Inflammatory macrophage treated with lipopolysaccharide for 4 hours (primary cell): ENCODE results near the gene DOCK8.

Experiments
- DNase-seq: peaks from one replicate; pipeline ENCODE4 v3.0.0-alpha.2; 2020

The DOCK8 gene

GRCh38 chr9:270657-271237 lies 56.1 kb downstream of the DOCK8 start:
- DNase-seq, result no peak

DNA sequence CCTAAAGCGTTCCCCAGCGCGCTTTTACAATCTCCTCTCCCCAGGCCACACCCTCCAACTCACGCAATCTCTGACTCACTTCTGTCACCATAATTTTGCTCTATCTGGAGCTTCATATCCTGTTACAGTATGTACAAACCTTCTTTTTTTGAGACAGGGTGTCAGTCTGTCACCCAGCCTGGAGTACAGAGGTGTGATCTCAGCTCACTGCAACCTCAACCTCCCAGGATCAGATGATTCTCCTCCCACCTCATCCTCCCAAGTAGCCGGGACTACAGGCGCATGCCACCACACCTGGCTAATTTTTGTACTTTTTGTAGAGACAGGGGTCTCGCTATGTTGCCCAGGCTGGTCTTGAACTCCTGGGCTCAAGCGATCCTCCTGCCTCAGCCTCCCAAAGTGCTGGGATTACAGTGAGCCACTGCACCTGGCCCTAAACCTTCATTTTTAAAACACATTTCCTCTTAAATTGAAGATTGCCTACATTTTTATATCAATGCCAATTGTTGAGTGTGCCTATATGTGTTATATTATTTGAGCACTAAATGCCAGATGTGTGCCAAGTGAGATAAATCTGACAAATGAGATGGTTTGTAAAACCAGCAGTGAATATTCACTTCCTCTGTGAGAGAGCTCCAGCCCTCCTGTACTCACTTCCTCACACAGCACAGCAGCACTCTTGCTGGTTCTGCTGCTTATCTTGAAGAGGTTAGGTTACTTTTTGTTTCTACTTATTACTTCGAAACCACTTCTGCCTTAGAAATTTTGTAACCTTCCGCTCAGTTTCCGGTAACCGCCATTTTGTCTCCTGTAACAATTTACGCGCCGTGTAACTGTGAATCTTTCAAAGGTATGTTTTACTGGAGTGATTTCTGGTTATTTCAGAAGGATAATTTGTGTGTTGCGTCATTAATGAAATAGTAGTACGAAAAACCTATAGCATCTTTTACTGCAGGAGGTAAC lies 57.9 kb downstream of the DOCK8 start:
- peak; percentile 94 for DNase-seq

DNA sequence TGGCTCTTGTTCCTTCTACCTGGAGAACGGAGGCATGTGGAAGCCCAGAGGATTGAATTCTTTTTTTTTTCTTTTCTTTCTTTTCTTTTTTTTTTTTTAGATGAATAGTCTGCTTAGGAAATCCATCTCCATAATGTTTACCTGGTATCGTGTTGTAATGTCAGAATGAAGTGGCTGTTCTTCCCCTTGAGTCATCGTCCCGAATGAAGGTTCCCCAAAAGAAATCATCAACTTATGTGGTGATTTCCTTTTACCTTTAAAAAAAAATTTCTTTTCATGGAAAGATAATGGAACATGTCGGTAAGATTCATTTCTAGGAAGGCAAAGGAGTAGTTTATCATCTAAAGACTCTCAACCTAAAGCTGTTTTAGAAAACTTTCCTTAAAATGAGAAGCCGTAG lies 59.7 kb downstream of the DOCK8 start:
- DNase-seq, result no peak

DNA sequence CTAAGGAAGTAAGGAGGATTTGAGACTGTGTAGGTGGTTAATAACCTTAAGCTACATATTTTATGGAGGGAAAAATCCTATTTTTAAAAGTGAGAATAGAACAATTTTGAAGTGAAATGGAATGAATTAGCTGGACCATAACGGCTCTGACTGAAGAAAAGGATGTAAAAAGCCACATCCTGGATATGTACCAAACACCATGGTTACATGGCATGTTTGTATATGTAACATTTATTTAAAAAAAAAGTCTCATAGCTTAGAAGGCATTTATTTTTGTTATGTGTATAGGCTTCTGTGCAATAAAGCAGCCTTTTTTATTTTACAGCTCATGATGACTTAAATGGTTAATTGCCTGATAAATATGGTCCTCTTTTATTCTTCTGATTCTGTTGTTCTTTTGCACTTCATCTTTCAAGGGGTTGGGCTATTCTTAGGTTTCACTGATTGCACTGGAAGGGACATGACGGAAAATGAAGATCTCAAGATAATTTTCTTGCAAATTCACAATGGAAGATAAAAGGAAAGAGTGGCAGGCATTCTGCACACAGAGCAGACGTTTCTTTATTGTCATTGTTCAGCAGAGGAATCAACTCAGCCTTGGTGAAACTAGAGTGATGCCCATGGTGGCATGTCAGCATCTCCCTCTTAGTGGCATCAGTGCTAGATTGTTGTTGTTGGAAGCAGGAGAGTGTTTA lies 63.1 kb downstream of the DOCK8 start:
- no peak for DNase-seq

DNA sequence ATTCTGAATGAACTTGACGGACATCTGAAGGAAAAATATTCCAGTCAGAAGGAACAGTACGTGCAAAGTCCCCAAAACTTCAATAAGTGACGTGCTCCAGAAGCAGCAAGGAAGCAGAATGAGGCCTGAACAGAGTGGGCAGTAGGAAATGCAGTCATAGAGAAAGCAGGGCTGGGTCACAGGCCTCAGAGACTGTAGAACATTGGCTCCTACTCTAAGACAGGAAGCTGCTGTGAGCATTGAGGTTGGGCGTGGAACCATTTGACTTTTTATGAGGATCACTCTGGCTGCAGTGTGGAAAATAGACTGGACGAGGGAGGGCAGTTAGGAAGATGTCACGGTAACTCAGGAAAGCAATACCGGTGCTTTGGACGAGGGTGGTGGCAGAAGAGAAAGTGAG lies 64.0 kb downstream of the DOCK8 start:
- peak; percentile 75 for DNase-seq

DNA sequence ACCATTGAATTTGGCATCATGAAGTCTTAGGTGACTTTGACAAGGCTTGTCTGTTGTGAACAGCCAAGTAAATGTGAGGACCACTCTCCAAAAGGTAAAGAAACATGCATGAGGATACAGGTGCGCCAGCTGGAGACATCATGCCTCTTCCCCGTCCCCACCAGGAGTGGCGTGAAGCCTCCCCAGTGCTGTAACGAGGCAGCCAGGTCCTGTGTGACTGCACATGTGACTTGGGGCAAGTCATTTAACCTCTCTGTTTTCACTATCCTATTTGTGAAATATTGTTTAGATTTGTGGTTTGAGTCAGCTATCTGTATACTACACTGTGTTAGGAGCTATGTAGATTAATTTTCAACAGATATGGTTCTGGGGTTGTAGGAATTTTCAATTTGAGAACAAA lies 65.0 kb downstream of the DOCK8 start:
- DNase-seq, result no peak

- peak; percentile 80 for DNase-seq
Measured at GRCh38 chr9:281741-282645, 67.3 kb downstream of the DOCK8 start.

GRCh38 chr9:286071-286740 lies 71.5 kb downstream of the DOCK8 start:
- DNase-seq, result no peak

DNA sequence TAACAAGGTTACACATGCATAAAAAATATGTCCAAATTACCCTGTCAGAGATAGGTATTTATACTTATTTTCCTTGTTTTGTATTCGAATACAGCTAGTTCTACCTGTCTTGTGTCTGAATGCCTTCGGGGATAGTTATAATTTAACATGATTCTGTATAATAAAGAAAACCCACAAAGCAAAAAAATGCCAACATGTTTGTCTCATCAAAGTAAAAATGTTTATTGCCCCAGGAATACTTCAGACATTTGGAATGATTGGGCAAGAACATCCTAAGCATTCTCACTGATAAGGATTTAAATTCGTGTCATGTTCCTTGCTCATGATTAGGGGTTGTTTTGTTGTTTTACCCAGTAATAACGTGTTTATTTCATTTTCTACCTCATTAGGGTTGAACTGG lies 74.5 kb downstream of the DOCK8 start:
- no peak for DNase-seq

DNA sequence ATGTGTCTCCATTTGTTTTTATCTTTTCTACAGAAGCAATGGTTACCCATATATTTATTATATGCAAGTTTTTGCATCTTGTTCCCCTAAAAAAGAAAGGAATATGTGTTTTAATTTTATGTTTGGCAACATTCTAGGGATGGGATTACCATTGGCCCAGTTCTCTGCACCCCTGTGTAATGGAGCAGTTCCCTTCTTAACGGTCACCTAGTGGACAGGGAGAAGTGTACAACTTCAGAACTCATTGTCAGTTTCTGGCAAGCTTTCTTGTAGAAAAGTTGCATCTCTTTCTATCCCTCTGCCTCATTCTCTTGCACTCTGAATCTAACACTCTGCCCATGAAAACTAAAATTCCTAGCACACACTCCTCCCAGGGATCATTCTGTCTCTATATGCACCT lies 78.2 kb downstream of the DOCK8 start:
- DNase-seq, result no peak

DNA sequence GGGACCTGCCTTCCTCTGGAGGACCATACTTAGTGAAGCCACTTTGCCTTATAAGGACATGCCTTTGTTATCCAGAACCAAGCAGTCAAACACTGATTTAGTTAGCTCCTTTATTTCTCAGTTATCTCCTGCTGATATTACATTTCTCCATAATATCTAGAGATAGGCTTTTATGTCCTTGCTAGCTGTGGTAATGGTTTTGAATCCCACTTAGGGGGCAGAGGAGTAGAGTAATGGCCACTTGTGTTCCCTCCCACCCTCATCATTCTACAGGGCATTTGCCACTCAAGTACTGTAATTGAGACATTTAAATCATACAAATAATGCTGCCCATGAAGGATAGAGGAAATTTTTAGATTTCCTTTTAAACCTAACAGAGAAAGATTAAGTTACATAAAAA lies 80.9 kb downstream of the DOCK8 start:
- DNase-seq, result no peak

- peak; percentile 18 for DNase-seq
Measured at GRCh38 chr9:296411-296810, 81.7 kb downstream of the DOCK8 start.

GRCh38 chr9:297104-297972 lies 82.7 kb downstream of the DOCK8 start:
- DNase-seq, result peak; percentile 96

DNA sequence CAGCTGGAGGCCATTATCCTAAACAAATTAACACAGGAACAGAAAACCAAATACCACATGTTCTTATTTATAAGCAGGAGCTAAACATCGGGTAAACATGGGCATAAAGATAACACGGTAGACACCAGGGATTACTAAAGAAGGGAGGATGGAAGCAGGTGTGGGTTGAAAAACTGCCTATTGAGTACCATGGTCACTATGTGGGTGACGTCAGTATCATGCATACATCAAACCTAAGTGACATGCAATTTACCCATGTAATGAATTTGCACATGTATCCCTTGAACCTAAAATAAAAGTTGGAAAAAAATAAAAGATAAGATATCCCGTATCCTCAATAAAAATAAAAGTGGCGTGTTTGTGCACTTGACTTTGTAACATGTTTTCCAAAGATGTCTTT lies 88.8 kb downstream of the DOCK8 start:
- no peak for DNase-seq

DNA sequence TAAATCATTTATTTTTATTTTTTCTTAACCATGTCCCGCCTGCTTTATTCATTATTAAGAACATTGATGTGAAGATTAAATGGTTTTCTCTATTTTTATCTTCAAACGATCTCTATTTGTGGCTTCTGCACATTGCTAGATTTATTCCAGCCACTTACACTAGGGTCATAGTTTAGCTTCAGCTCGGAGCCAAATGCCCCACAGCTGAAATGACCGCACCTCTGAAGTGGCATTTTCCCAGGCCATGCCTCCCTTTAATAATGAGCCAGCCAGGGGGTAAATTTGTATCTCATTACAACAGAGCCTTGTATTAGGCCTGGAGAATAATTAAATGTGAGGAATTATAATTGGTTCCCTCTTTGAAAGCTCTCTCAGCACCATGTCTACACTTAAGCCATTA lies 89.4 kb downstream of the DOCK8 start:
- no peak for DNase-seq

DNA sequence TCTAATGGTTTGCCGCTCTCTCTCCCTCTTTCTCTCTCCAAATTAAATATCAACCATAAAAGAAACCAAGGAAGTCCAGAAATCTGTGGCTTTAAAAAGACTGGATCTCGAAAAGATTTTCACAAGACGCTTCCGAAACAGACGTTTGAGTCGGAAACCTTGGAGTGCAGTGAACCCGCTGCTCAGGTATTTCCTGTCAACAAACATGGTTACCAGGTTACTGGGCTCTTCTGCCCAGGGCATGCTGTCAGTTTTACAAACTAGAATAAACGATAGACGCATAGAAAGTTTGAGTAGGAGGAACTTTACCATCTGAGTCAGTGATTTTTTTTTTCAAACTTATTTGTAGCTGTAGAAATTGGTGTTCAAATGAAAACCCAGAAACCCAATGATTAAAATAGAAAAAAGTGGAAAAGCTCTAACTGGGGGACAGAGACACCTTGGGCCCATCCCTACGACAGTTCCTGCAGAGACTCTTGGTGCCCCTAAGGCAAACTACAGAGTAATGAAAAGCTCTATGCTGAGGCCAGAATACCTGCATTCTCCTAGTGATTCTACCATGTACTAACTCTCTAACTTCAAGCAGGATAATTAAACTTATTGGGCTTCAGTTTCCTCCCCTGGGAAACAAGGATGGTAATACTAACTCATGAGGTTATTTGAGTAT lies 90.0 kb downstream of the DOCK8 start:
- DNase-seq, result no peak

DNA sequence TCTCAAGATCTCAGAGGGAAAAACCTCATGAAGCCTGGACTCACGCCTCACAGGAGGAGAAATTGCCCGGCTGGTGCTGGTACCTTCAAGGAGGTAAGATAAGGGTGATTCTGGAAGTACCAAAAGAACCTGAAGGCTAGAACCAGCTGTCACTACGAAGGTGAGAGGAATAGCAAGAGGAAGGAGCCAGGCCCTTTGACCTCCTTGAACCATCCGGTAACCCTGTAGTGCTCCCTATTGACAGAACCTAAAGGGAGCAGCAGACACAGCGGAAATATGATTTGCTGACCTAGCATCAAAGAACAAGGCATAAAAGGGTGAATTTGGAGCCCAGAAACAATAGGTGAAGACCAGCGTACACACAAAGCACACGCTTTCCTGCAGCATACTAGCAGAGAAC lies 92.2 kb downstream of the DOCK8 start:
- peak; percentile 38 for DNase-seq

- DNase-seq, result no peak
Measured at GRCh38 chr9:311841-312240, 97.2 kb downstream of the DOCK8 start.

DNA sequence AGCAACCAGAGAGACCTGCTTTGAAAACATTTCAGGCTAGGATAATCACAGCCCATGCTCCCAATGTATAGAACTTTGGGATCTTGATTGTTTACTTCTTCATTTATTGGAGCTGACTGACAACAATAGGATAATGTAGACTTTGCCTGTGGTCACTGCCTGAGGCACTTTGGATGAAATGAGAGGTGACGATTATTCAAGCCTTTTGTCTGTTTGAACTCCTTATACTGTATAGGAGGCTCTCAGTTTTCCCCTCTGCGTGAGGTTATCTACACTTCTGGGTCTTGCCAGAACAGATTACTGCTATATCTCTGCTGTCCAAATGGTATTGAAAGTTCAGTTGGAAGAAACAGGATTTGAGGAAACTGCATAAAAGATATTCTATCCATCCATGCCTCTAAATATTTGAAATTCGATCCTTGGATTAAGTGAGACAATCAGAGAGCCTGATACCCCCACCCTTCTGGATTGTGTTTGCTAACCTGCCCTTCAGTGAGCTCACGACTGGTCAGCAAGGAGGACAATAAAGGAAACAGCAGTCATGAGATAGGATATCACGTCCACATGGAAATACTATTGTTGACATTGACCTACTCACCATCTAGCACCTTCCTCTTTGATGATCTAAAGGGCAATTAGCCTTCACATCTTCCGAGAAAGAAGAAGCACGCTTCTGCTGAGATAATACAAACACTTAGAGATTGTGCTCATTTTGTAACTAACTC lies 98.1 kb downstream of the DOCK8 start:
- DNase-seq, result no peak
